Inflammatory macrophage treated with lipopolysaccharide for 4 hours (primary cell): ENCODE data around the gene RIPK1.
A peak's percentile ranks its signal among the peaks of the same experiment; 100 is the strongest.
"Not testable (repeated sequence)": the region's sequence is repeated elsewhere in the genome, so short reads cannot be mapped to it uniquely, and the experiment has no call there.

Source experiments
- DNase-seq: peaks from one replicate; pipeline ENCODE4 v3.0.0-alpha.2; 2020

RIPK1 gene

GRCh38 chr6:3046295-3046694 is 22.0 kb upstream of the RIPK1 start:
- peak; percentile 76 for DNase-seq

- not testable (repeated sequence) for DNase-seq
These were observed 20.3 kb upstream of the RIPK1 start for GRCh38 chr6:3048009-3048408.

GRCh38 chr6:3052481-3053230 is 15.6 kb upstream of the RIPK1 start:
- DNase-seq = no peak

GRCh38 chr6:3053231-3053508 is 15.1 kb upstream of the RIPK1 start:
- no peak for DNase-seq

GRCh38 chr6:3054229-3055157 is 13.8 kb upstream of the RIPK1 start:
- DNase-seq = not testable (repeated sequence)

- not testable (repeated sequence) for DNase-seq
These were observed 13.2 kb upstream of the RIPK1 start for GRCh38 chr6:3055158-3055499.

- no peak for DNase-seq
These were observed 11.1 kb upstream of the RIPK1 start for GRCh38 chr6:3057063-3057770.

GRCh38 chr6:3058957-3059356 is 9.3 kb upstream of the RIPK1 start:
- peak; percentile 46 for DNase-seq

- DNase-seq = not testable (repeated sequence)
These were observed 8.2 kb upstream of the RIPK1 start for GRCh38 chr6:3060092-3060491.

- DNase-seq = no peak
These were observed 6.8 kb upstream of the RIPK1 start for GRCh38 chr6:3061501-3061941.

GRCh38 chr6:3063340-3063732 is 5.0 kb upstream of the RIPK1 start:
- DNase-seq = peak; percentile 12

- DNase-seq = peak; percentile 98
These were observed 4.3 kb upstream of the RIPK1 start for GRCh38 chr6:3063733-3064700.

- DNase-seq = no peak
These were observed 3.3 kb downstream of the RIPK1 start for GRCh38 chr6:3071568-3071967.

- no peak for DNase-seq
These were observed 4.5 kb downstream of the RIPK1 start for GRCh38 chr6:3072798-3073197.

- no peak for DNase-seq
These were observed 5.1 kb downstream of the RIPK1 start for GRCh38 chr6:3073382-3073781.

- DNase-seq = no peak
These were observed 7.4 kb downstream of the RIPK1 start for GRCh38 chr6:3075772-3076113.

GRCh38 chr6:3076320-3076719 is 8.0 kb downstream of the RIPK1 start:
- DNase-seq = no peak

- no peak for DNase-seq
These were observed 9.1 kb downstream of the RIPK1 start for GRCh38 chr6:3077430-3077829.

GRCh38 chr6:3078952-3079351 is 10.7 kb downstream of the RIPK1 start:
- DNase-seq = not testable (repeated sequence)

- no peak for DNase-seq
These were observed 11.4 kb downstream of the RIPK1 start for GRCh38 chr6:3079682-3080081.

GRCh38 chr6:3081960-3082359 is 13.7 kb downstream of the RIPK1 start:
- DNase-seq = peak; percentile 84

- DNase-seq = no peak
These were observed 16.8 kb downstream of the RIPK1 start for GRCh38 chr6:3085074-3085473.
